Uterus (tissue), 2 donors: ENCODE measurements around the gene BANK1.

Experiments
- POLR2A ChIP-seq, 2 donors: fragments of 450-650 bp; IDR thresholded peaks; one replicate each; pipeline ENCODE4 v1.6.1; 2016; ENCODE audit warnings: antibody characterized with exemption in 2 of 2, mild to moderate bottlenecking in 1 of 2, moderate library complexity in 1 of 2
- TF ChIP-seq, protein P1 (sequence below), 4 experiments: fragments of 200-600 bp in 2 of 4; fragments of 450-650 bp in 2 of 4; sonication (generic) in 2 of 4; IDR thresholded peaks; one replicate each; pipeline ENCODE4 v1.5.1; 2016 to 2019; ENCODE audit warnings: antibody characterized with exemption in 4 of 4, mild to moderate bottlenecking in 2 of 4, moderate library complexity in 1 of 4

DNA sequence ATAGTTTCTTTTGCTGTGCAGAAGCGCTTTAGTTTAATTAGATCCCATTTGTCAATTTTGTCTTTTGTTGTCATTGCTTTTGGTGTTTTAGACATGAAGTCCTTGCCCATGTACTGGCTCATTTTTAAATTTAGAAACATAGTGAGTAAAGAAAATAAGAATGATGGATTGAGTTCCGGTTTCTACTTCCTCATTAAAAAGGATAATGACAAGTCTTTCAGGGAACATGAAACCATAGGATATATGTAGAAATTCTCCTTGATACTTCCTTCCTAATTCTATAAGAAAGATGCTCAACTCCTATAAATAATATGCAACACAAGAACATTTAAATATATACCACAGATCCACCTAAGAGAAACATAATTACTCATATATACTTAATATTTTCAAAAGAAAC, 240.9 kb downstream of the BANK1 start:
- TF ChIP-seq, protein P1, sequence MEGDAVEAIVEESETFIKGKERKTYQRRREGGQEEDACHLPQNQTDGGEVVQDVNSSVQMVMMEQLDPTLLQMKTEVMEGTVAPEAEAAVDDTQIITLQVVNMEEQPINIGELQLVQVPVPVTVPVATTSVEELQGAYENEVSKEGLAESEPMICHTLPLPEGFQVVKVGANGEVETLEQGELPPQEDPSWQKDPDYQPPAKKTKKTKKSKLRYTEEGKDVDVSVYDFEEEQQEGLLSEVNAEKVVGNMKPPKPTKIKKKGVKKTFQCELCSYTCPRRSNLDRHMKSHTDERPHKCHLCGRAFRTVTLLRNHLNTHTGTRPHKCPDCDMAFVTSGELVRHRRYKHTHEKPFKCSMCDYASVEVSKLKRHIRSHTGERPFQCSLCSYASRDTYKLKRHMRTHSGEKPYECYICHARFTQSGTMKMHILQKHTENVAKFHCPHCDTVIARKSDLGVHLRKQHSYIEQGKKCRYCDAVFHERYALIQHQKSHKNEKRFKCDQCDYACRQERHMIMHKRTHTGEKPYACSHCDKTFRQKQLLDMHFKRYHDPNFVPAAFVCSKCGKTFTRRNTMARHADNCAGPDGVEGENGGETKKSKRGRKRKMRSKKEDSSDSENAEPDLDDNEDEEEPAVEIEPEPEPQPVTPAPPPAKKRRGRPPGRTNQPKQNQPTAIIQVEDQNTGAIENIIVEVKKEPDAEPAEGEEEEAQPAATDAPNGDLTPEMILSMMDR (IDR thresholded peaks at IDR 0.05): no peak
- TF ChIP-seq POLR2A (IDR thresholded peaks at IDR 0.05): no peak
